Pancreas (tissue), 10 donors: ENCODE results near the gene UBN1. TPM values are rescaled to one million over a fixed set of nuclear protein-coding genes. Genes with fewer than 3 reads are reported as not detected.
A peak's percentile ranks its signal among the peaks of the same experiment; 100 is the strongest.

Experiments used
- ATAC-seq, 4 donors: fragments of 200-7000 bp; cut with Tn5 transposase; one replicate each; pipeline versions ENCODE4 v1.8.0 to v1.9.1; 2020; ENCODE audit warnings: mild to moderate bottlenecking in 4 of 4, moderate library complexity in 4 of 4
- DNase-seq, 6 donors: peaks; one replicate each; pipeline ENCODE4 v3.0.0-alpha.2; 2020
- FAIRE-seq: peaks from 2 replicates; lab custom pipeline; 2012; peaks lifted over from hg19 to GRCh38; lab: Jason Lieb, UNC
- H3K27ac ChIP-seq, 4 donors: fragments of 200-600 bp; sonication (generic); 1 replicate in 3 of 4; 2 replicates in 1 of 4; pipeline versions ENCODE4 v1.5.0 to v1.8.0; 2020
- H3K27me3 ChIP-seq, 4 donors: fragments of 200-600 bp; one replicate each; pipeline ENCODE4 v1.8.0; 2021
- H3K36me3 ChIP-seq, 3 donors: fragments of 200-600 bp; sonication (generic) in 1 of 3; one replicate each; pipeline versions ENCODE4 v1.5.0 to v1.8.0; 2020 to 2021
- H3K4me1 ChIP-seq, 3 donors: fragments of 200-600 bp; one replicate each; pipeline ENCODE4 v1.8.0; 2021
- H3K4me3 ChIP-seq, 4 donors: fragments of 200-600 bp; sonication (generic) in 2 of 4; one replicate each; pipeline versions ENCODE4 v1.5.0 to v1.8.0; 2020 to 2021
- H3K9me3 ChIP-seq, 4 donors: fragments of 200-600 bp; one replicate each; pipeline ENCODE4 v1.8.0; 2021
- WGBS, 2 donors: extraction: QIAGEN DNeasy Blood & Tissue Kit; methylation state at CpG; one replicate each; pipeline ENCODE4 v1.1.7; 2013; 5-methylcytosine and 5-hydroxymethylcytosine counted together
- intact Hi-C, 3 donors: fragments of 100-400 bp; cut with DNase I; formaldehyde crosslinking; loops; one replicate each; pipeline versions ENCODE4 v1.11.1 to v1.14.2; 2022
- polyA plus RNA-seq, 2 donors: library from polyadenylated mRNA; stranded (reverse); fragments of 200-250 nt; gene quantifications; one replicate each; pipeline ENCODE4 v1.2.3, GENCODE V29; 2013
- total RNA-seq, 6 donors: library from RNA; stranded (reverse); fragmentation: NEBNext Ultra II Directional in 4 of 6; extraction: Animal tissue kit (Norgen Biotek cat#: 25700) in 4 of 6; gene quantifications; one replicate each; pipeline versions ENCODE4 v1.2.1 to v1.2.4, GENCODE V29; 2021 to 2023
- TF ChIP-seq, protein P1 (sequence below), 4 donors: fragments of 200-600 bp; sonication (generic) in 3 of 4; IDR thresholded peaks; one replicate each; pipeline versions ENCODE4 v1.5.0 to v1.8.0; 2021; ENCODE audit warnings: antibody characterized with exemption in 4 of 4
- donor health status: healthy with polysubstance abuse.
- donor health status: DM: no; HTN: no; CAD: no; lungs with moderate emphysema.
- donor health status: DM: no; HTN: no; CAD: no.
- donor health status: control.
- donor health status: control.
- donor health status: Bipolar disorder and iron deficiency.
- donor health status: DM: yes; HTN: yes; CAD: no.
- donor health status: DM: no; HTN: no; CAD: no.
- donor health status: DM: no; HTN: no; CAD: no.
- donor health status: DM: yes; HTN: yes; CAD: no.

The UBN1 gene
- total and polyA plus RNA-seq, 8 donors: 8.0 to 17.3 (median 10.9) TPM

DNA sequence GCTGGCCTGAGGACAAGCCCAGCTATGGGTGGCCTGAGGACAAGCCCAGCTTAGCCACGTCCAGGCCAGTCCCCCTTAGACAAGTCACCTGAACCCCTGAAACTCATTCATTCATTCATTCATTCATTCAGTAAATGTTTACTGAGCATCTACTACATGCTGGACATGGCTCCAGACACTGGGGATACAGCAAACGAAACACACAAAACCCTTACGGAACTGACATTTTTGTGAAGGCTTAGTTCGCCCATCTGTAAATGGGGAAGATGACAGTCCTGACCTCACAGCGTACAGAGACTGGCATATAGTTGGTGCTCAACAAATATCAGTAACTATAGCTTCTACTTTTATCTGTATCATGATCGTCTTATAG, 52.2 kb downstream of the UBN1 start:
- FAIRE-seq: no peak
- intact Hi-C loops: no loop called here
- TF ChIP-seq, protein P1, sequence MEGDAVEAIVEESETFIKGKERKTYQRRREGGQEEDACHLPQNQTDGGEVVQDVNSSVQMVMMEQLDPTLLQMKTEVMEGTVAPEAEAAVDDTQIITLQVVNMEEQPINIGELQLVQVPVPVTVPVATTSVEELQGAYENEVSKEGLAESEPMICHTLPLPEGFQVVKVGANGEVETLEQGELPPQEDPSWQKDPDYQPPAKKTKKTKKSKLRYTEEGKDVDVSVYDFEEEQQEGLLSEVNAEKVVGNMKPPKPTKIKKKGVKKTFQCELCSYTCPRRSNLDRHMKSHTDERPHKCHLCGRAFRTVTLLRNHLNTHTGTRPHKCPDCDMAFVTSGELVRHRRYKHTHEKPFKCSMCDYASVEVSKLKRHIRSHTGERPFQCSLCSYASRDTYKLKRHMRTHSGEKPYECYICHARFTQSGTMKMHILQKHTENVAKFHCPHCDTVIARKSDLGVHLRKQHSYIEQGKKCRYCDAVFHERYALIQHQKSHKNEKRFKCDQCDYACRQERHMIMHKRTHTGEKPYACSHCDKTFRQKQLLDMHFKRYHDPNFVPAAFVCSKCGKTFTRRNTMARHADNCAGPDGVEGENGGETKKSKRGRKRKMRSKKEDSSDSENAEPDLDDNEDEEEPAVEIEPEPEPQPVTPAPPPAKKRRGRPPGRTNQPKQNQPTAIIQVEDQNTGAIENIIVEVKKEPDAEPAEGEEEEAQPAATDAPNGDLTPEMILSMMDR (IDR thresholded peaks at IDR 0.05): no peak
- Histone ChIP-seq H3K9me3 (no peaks in the 10 kb centered on the region), H3K4me1 (no peaks in the 10 kb centered on the region), H3K27ac (no peak overlapping the region), H3K36me3 (peaks cover 0 to 6% (median 0%) of the 10 kb centered on the region in 3 donors), H3K4me3 (no peak overlapping the region), H3K27me3 (no peaks in the 10 kb centered on the region)
- DNase-seq: no peak
- no peak for ATAC-seq
- 79 to 92% methylated on average over 6 of the region's 6 CpGs for WGBS, 2 donors

DNA sequence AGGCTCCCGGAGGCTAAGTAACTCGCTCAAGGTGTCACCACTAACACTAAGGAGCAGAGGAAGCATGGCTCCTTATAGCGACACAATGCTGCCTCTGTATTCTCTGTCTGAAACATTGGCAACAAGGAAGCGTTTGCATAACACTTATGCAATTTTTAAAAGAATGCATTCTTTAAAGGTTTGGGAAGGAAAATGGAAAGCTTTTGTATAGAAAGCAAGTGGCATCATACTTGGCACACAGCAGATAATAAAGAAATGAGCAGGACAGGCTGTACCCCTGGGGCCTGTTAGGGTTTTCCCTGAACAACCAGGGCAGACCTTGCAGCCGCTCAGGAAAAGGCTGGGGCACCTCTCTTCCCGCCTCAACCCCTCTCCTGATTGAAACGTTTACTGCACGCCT, 52.8 kb downstream of the UBN1 start:
- Histone ChIP-seq H3K36me3 (peaks cover 0 to under 1% (median 0%) of the 10 kb centered on the region in 3 donors), H3K4me1 (no peaks in the 10 kb centered on the region), H3K27ac (no peak overlapping the region), H3K9me3 (no peaks in the 10 kb centered on the region), H3K27me3 (no peaks in the 10 kb centered on the region), H3K4me3 (no peak overlapping the region)
- TF ChIP-seq, protein P1 (IDR thresholded peaks at IDR 0.05): no peak
- DNase-seq (no peak), ATAC-seq (no peak), FAIRE-seq (no peak)
- WGBS, 2 donors: 72 to 81% methylated on average over 8 of the region's 8 CpGs
- intact Hi-C loops: no loop called here

DNA sequence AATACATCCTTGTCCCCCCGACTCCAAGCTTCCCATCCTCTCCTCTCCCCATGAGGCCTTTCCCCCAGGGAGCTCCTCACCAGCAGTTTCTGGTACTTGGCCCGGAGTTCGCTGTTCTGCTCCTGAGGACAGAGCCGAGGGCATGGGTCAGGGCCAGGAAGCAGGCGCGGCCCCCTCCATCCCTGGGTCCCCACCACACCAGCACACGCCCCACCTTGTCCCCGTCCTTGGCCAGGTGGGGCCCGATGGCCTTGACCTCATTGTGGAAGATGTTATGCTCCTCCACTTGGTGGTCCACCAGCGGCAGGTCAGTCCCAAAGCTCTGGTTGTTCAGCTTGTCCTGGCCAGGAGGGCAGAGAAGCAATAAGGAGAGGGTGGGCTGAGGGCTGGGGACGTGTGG, 53.5 kb downstream of the UBN1 start:
- TF ChIP-seq, protein P1 (IDR thresholded peaks at IDR 0.05): no peak

DNA sequence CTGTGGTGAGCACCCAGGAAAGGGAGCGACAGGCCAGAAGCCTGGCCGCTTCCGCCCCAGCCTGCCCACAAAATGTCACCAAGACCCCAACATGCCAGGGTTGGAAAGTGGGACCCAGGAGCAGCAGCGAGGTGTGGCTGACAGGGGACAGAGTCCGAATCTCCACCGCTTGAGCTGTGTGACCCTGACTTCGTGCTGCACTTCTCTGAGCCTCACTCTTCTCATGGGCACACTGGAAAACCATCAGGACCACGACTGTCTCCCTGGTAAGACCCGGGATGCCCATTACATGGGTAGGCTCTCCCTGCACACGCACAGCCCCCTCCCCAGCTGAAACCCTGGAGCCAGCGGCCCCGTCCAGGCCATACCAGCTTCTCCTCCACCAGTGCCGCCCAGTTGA, 54.8 kb downstream of the UBN1 start:
- no peaks in the 10 kb centered on the region for H3K36me3 ChIP-seq
- H3K4me3 ChIP-seq: no peak overlapping the region
- H3K4me1 ChIP-seq: no peaks in the 10 kb centered on the region
- DNase-seq: no peak
- TF ChIP-seq, protein P1 (IDR thresholded peaks at IDR 0.05): no peak
- H3K9me3 ChIP-seq: no peaks in the 10 kb centered on the region
- WGBS, 2 donors: 92 to 93% methylated on average over 13 of the region's 13 CpGs
- ATAC-seq: no peak
- intact Hi-C loops: no loop called here
- H3K27me3 ChIP-seq: no peaks in the 10 kb centered on the region
- no peak overlapping the region for H3K27ac ChIP-seq
- FAIRE-seq: no peak

More for the DNA sequence above, 53.5 kb downstream of the UBN1 start:
- 89 to 96% methylated on average over 11 of the region's 11 CpGs for WGBS, 2 donors
- Histone ChIP-seq H3K9me3 (no peaks in the 10 kb centered on the region), H3K27ac (no peak overlapping the region), H3K36me3 (no peaks in the 10 kb centered on the region), H3K4me3 (no peak overlapping the region), H3K27me3 (no peaks in the 10 kb centered on the region), H3K4me1 (no peaks in the 10 kb centered on the region)
- DNase-seq (no peak), ATAC-seq (peak in 1 of 4 donors; percentile 11), FAIRE-seq (no peak)
- intact Hi-C loops: no loop called here

DNA sequence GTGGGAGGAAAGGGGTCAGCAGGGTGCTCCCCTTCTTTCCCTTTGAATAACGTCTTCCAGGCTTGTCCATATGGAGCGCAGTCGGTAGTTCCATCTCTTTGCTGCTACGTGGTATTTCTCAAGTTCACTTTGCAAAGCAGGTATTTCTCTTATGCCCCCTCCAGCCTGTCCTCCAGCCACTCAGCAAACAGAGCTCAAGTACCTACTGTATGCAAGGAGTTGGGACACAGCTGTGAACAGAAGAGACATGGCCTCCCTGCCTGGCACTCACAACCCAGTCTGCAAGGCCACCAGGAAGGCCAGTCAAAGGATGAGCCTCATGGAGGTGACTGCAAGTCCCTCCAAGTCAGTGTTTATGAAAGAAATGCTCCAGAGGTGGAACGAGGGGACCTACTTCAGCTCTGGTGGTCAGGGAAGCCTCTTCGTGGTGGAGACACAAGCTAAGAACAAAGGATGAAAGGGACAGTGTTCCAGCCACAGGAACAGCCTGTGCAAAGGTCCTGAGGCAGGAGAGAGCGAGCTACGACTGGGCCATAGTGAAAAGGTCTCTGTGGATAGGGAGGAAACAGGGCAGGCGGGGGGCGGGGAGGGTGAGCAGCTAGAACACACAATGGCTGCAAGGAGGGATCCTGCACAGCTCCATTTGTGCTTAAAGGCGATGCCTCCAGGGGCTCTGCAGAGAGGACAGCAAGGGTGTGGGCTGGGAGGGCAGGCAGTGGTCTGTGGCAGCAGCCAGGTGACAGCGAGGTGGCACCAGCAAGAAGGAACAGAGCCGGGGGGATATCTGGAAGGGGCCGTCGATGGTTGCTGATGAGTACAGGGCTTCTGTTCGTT, 57.0 kb downstream of the UBN1 start:
- no peak for ATAC-seq
- Histone ChIP-seq H3K4me1 (no peaks in the 10 kb centered on the region), H3K9me3 (no peaks in the 10 kb centered on the region), H3K36me3 (no peaks in the 10 kb centered on the region), H3K27ac (no peak overlapping the region), H3K4me3 (no peak overlapping the region), H3K27me3 (no peaks in the 10 kb centered on the region)
- intact Hi-C loops: no loop called here
- DNase-seq: no peak
- no peak for FAIRE-seq
- TF ChIP-seq, protein P1 (IDR thresholded peaks at IDR 0.05): no peak
- WGBS, 2 donors: 73 to 82% methylated on average over 16 of the region's 16 CpGs
